GM12892 (cell line): ENCODE results near the gene TAS1R3.

Source experiments
- POLR2A ChIP-seq: IDR thresholded peaks from 2 replicates; pipeline ENCODE4 v1.6.1; 2011; ENCODE audit warnings: low read depth, low read length, control low read depth
- TAF1 ChIP-seq: IDR thresholded peaks from 2 replicates; pipeline ENCODE4 v1.6.1; 2011; ENCODE audit warnings: low read depth, mild to moderate bottlenecking, control low read depth, low read length, borderline replicate concordance

- TF ChIP-seq TAF1 (no peak), POLR2A (no peak)
Observed at GRCh38 chr1:1356796-1357401, 25.8 kb downstream of the TAS1R3 start.
